Keratinocyte (primary cell): ENCODE data around the gene RBM24. TPM values are rescaled to one million over a fixed set of nuclear protein-coding genes. Genes with fewer than 3 reads are reported as not detected.

ENCODE experiments used
- DNase-seq: peaks from one replicate; pipeline ENCODE4 v3.0.0-alpha.2; 2011; ENCODE audit warnings: low read depth, missing footprints, low spot score
- FAIRE-seq: peaks from 2 replicates; lab custom pipeline; 2011; peaks lifted over from hg19 to GRCh38; lab: Jason Lieb, UNC
- H2AFZ ChIP-seq: 2 replicates; pipeline ENCODE4 v1.6.0; 2012; ENCODE audit warnings: low read length, control low read depth, inconsistent platforms; ENCODE audit not compliant: control insufficient read depth
- H3K27ac ChIP-seq: 2 replicates; pipeline ENCODE4 v1.5.1; 2011; ENCODE audit warnings: low read length; ENCODE audit not compliant: control insufficient read depth, insufficient read depth
- H3K27me3 ChIP-seq: 3 replicates; pipeline ENCODE4 v1.6.0; 2011; ENCODE audit warnings: low read length; ENCODE audit not compliant: control insufficient read depth, insufficient read depth; ENCODE audit errors: extremely low read depth
- H3K36me3 ChIP-seq, 2 experiments: 2 replicates in 1 of 2; 3 replicates in 1 of 2; pipeline ENCODE4 v1.5.1; 2011; ENCODE audit warnings: low read length in 2 of 2, mild to moderate bottlenecking in 1 of 2; ENCODE audit not compliant: control insufficient read depth in 2 of 2, insufficient read depth in 2 of 2; ENCODE audit errors: extremely low read depth in 1 of 2
- H3K4me1 ChIP-seq: 3 replicates; pipeline ENCODE4 v1.5.1; 2011; ENCODE audit warnings: low read length; ENCODE audit not compliant: control insufficient read depth, insufficient read depth; ENCODE audit errors: extremely low read depth
- H3K4me2 ChIP-seq: 3 replicates; pipeline ENCODE4 v1.6.0; 2011; ENCODE audit warnings: low read depth, low read length; ENCODE audit not compliant: control insufficient read depth, insufficient read depth; ENCODE audit errors: extremely low read depth
- H3K4me3 ChIP-seq, 3 experiments: fragments of 200-600 bp in 1 of 3; sonication (generic) in 1 of 3; 2 replicates in 2 of 3; 3 replicates in 1 of 3; pipeline ENCODE4 v1.5.1; 2011 to 2016; ENCODE audit warnings: low read length in 3 of 3, mild to moderate bottlenecking in 3 of 3, control low read depth in 2 of 3, inconsistent platforms in 1 of 3, low read depth in 1 of 3, mixed read lengths in 1 of 3, mixed run types in 1 of 3, moderate library complexity in 1 of 3; ENCODE audit not compliant: control insufficient read depth in 2 of 3, insufficient read depth in 2 of 3; ENCODE audit errors: extremely low read depth in 1 of 3
- H3K79me2 ChIP-seq: 2 replicates; pipeline ENCODE4 v1.6.0; 2012; ENCODE audit warnings: low read length; ENCODE audit not compliant: control insufficient read depth, insufficient read depth
- H3K9ac ChIP-seq: 3 replicates; pipeline ENCODE4 v1.6.0; 2011; ENCODE audit warnings: low read length; ENCODE audit not compliant: control insufficient read depth, insufficient read depth; ENCODE audit errors: extremely low read depth
- H3K9me1 ChIP-seq: 3 replicates; pipeline ENCODE4 v1.6.0; 2011; ENCODE audit warnings: low read length; ENCODE audit not compliant: control insufficient read depth, insufficient read depth; ENCODE audit errors: extremely low read depth
- H3K9me3 ChIP-seq: 2 replicates; pipeline ENCODE4 v1.5.1; 2012; ENCODE audit warnings: low read depth, low read length; ENCODE audit not compliant: control insufficient read depth
- H4K20me1 ChIP-seq: 3 replicates; pipeline ENCODE4 v1.6.0; 2011; ENCODE audit warnings: low read length; ENCODE audit not compliant: control insufficient read depth, insufficient read depth; ENCODE audit errors: extremely low read depth
- EZH2 ChIP-seq: IDR thresholded peaks from one replicate; pipeline ENCODE4 v1.6.1; 2012; ENCODE audit warnings: inconsistent platforms, mild to moderate bottlenecking, low read length, moderate library complexity
- dilution Hi-C: fragments of 300-500 bp; cut with MboI; formaldehyde crosslinking; loops from one replicate; pipeline ENCODE4 v1.7.0; 2020; ENCODE audit warnings: low sequenced_read_pairs; ENCODE audit not compliant: extremely low pct_ligation_motif_present
- polyA plus RNA-seq, 5 experiments: library from polyadenylated mRNA; depleted of rRNA in 3 of 5; stranded (reverse) in 3 of 5; stranded (forward) in 1 of 5; unstranded in 1 of 5; fragments of >200 nt; gene quantifications; 1 replicate in 1 of 5; 2 replicates in 3 of 5; 3 replicates in 1 of 5; pipeline versions ENCODE4 v1.2.1 to v1.2.3, GENCODE V29; 2011 to 2012; ENCODE audit warnings: missing spikeins in 2 of 5, low read depth in 1 of 5, low replicate concordance in 1 of 5
- TF ChIP-seq, protein P1 (sequence below), 3 experiments: IDR thresholded peaks in 1 of 3; conservative IDR thresholded peaks in 1 of 3; optimal IDR thresholded peaks in 1 of 3; 2 replicates in 2 of 3; 3 replicates in 1 of 3; pipeline versions ENCODE3 to v1.5.1; 2011; ENCODE audit warnings: low read length in 3 of 3, mild to moderate bottlenecking in 3 of 3, moderate library complexity in 2 of 3, control low read depth in 1 of 3, inconsistent platforms in 1 of 3; ENCODE audit not compliant: insufficient read depth in 2 of 3; ENCODE audit errors: extremely low read depth in 1 of 3

Gene RBM24
- polyA plus RNA-seq, 1 donor (not counting 4 experiments of a cell fraction or from before 2014, with no cell fraction given) = 1.3 TPM

DNA sequence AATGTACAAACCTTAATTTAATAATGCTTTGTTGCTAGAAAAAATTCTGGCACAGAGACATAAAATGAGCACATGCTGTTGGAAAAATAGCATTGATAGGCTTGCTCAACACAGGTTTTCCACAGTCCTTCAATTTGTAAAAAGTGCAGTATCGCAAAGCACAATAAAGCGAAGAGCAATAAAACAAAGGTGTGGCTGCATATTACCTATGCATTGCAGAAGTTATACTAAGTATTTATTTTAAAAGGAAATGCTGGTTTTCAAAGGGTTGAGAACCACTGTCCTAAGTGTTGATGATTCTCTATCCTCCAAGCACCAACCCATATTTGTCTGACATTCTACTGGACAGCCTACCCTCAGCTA lies 58.1 kb downstream of the RBM24 start:
- no peak overlapping the region for H2AFZ ChIP-seq
- H3K4me3 ChIP-seq = no peak overlapping the region
- peaks cover 6% of the 10 kb centered on the region for H3K4me1 ChIP-seq
- H3K9me3 ChIP-seq = no peaks in the 10 kb centered on the region
- H3K9ac ChIP-seq = no peak overlapping the region
- no peaks in the 10 kb centered on the region for H3K79me2 ChIP-seq
- no peaks in the 10 kb centered on the region for H3K9me1 ChIP-seq
- no peaks in the 10 kb centered on the region for H3K36me3 ChIP-seq
- H4K20me1 ChIP-seq = no peaks in the 10 kb centered on the region
- TF ChIP-seq, protein P1, sequence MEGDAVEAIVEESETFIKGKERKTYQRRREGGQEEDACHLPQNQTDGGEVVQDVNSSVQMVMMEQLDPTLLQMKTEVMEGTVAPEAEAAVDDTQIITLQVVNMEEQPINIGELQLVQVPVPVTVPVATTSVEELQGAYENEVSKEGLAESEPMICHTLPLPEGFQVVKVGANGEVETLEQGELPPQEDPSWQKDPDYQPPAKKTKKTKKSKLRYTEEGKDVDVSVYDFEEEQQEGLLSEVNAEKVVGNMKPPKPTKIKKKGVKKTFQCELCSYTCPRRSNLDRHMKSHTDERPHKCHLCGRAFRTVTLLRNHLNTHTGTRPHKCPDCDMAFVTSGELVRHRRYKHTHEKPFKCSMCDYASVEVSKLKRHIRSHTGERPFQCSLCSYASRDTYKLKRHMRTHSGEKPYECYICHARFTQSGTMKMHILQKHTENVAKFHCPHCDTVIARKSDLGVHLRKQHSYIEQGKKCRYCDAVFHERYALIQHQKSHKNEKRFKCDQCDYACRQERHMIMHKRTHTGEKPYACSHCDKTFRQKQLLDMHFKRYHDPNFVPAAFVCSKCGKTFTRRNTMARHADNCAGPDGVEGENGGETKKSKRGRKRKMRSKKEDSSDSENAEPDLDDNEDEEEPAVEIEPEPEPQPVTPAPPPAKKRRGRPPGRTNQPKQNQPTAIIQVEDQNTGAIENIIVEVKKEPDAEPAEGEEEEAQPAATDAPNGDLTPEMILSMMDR (optimal IDR thresholded peaks at IDR 0.05 in 1 of 3, IDR thresholded peaks at IDR 0.05 in 1 of 3, conservative IDR thresholded peaks at IDR 0.05 in 1 of 3; ENCODE audit: extremely low read depth in 1 of 3, insufficient read depth in 2 of 3, low read length in 3 of 3) = no peak
- no peak for TF ChIP-seq EZH2
- FAIRE-seq (no peak), DNase-seq (no peak)
- no peak overlapping the region for H3K27ac ChIP-seq
- dilution Hi-C loops = no loop called here
- no peaks in the 10 kb centered on the region for H3K27me3 ChIP-seq
- no peak overlapping the region for H3K4me2 ChIP-seq

DNA sequence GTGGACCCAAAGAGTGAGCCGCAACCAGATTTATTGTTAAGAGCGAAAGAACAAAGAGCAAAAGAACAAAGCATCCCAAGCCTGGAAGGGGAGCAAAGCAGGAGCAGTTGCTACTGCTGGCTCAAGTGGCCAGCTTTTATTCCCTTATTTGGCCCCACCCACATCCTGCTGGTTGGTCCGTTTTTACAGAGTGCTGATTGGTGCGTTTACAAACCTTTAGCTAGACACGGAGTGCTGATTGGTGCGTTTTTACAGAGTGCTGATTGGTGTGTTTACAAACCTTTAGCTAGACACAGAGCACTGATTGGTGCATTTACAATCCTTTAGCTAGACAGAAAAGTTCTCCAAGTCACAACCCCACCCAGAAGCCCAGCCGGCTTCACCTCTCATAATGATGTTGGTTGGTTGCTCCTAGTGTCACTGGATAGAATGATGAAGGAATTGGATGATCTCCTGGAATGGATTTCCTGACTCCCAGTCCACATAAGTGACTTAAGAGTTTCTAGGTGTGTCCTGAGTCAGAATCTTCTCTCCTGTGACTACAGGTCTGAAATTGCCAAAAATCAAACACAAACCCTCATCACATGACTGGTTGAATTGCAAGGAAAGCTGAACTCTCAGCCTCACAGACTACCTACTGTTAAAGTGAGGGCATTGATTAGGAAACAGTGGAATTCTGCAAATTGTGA lies 60.1 kb downstream of the RBM24 start:
- no peak overlapping the region for H3K4me3 ChIP-seq
- H3K4me2 ChIP-seq = peak overlapping the region; percentile 28
- H3K36me3 ChIP-seq = no peaks in the 10 kb centered on the region
- no peaks in the 10 kb centered on the region for H3K79me2 ChIP-seq
- H3K27ac ChIP-seq = no peak overlapping the region
- DNase-seq (no peak), FAIRE-seq (no peak)
- TF ChIP-seq, protein P1 (optimal IDR thresholded peaks at IDR 0.05 in 1 of 3, IDR thresholded peaks at IDR 0.05 in 1 of 3, conservative IDR thresholded peaks at IDR 0.05 in 1 of 3; ENCODE audit: extremely low read depth in 1 of 3, insufficient read depth in 2 of 3, low read length in 3 of 3) = no peak
- H3K27me3 ChIP-seq = no peaks in the 10 kb centered on the region
- H4K20me1 ChIP-seq = no peaks in the 10 kb centered on the region
- peaks cover 6% of the 10 kb centered on the region for H3K4me1 ChIP-seq
- dilution Hi-C loops = no loop called here
- H3K9me1 ChIP-seq = no peaks in the 10 kb centered on the region
- no peak overlapping the region for H3K9ac ChIP-seq
- H2AFZ ChIP-seq = no peak overlapping the region
- H3K9me3 ChIP-seq = no peaks in the 10 kb centered on the region
